NB4 (cell line): ENCODE data around the gene TSPO.

Experiments
- DNase-seq: peaks from one replicate; pipeline ENCODE4 v3.0.0; 2010; ENCODE audit warnings: low read depth
- H3K4me3 ChIP-seq: one replicate; pipeline ENCODE4 v1.5.1; 2011; ENCODE audit warnings: mild to moderate bottlenecking, low read depth, low read length, moderate library complexity
- MAX ChIP-seq: IDR thresholded peaks from 2 replicates; pipeline ENCODE4 v1.6.1; 2011; ENCODE audit warnings: low read depth, low read length
- MYC ChIP-seq: IDR thresholded peaks from 2 replicates; pipeline ENCODE4 v1.6.1; 2011; ENCODE audit warnings: low read depth, low read length
- POLR2A ChIP-seq: IDR thresholded peaks from 2 replicates; pipeline ENCODE4 v1.6.1; 2011; ENCODE audit warnings: mild to moderate bottlenecking; ENCODE audit not compliant: insufficient read length; ENCODE audit errors: extremely low read depth
- TF ChIP-seq, protein P1 (sequence below): IDR thresholded peaks from one replicate; pipeline ENCODE4 v1.5.1; 2012; ENCODE audit warnings: low read depth, low read length

TSPO gene

GRCh38 chr22:43174941-43175531 lies 23.7 kb downstream of the TSPO start:
- TF ChIP-seq MAX (no peak), POLR2A (no peak), MYC (no peak)
- TF ChIP-seq, protein P1, sequence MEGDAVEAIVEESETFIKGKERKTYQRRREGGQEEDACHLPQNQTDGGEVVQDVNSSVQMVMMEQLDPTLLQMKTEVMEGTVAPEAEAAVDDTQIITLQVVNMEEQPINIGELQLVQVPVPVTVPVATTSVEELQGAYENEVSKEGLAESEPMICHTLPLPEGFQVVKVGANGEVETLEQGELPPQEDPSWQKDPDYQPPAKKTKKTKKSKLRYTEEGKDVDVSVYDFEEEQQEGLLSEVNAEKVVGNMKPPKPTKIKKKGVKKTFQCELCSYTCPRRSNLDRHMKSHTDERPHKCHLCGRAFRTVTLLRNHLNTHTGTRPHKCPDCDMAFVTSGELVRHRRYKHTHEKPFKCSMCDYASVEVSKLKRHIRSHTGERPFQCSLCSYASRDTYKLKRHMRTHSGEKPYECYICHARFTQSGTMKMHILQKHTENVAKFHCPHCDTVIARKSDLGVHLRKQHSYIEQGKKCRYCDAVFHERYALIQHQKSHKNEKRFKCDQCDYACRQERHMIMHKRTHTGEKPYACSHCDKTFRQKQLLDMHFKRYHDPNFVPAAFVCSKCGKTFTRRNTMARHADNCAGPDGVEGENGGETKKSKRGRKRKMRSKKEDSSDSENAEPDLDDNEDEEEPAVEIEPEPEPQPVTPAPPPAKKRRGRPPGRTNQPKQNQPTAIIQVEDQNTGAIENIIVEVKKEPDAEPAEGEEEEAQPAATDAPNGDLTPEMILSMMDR, result no peak
- no peak for DNase-seq
- no peak overlapping the region for H3K4me3 ChIP-seq

DNA sequence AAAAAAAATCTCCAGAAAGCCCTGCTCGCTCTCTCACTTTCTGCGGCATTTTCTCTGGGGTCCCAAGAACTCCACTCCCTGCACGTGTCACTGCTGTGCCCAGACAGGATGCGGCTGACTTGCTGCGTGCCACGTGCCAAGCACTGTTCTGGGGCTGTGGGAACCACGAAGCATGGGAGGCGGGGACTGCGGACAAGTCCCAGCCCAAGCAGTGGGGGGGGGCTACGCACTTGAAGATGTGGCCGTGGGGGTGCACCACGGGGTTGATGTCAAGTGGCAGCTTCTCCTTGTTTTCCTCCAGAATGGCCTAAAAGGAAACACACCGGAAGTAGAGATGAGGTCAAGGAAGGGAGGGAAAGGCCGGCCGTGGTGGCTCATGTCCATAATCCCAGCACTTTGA lies 24.7 kb downstream of the TSPO start:
- no peak for DNase-seq
- H3K4me3 ChIP-seq, result no peak overlapping the region
- TF ChIP-seq, protein P1, result no peak
- no peak for TF ChIP-seq MYC
- no peak for TF ChIP-seq MAX
- TF ChIP-seq POLR2A, result no peak

GRCh38 chr22:43177479-43177878 lies 26.1 kb downstream of the TSPO start:
- H3K4me3 ChIP-seq, result no peak overlapping the region
- no peak for TF ChIP-seq MAX
- TF ChIP-seq POLR2A, result no peak
- TF ChIP-seq, protein P1, result no peak
- no peak for TF ChIP-seq MYC

GRCh38 chr22:43179146-43179910 lies 28.0 kb downstream of the TSPO start:
- DNase-seq, result no peak
- no peak for TF ChIP-seq MAX
- TF ChIP-seq POLR2A, result no peak
- TF ChIP-seq, protein P1, result no peak
- no peak for TF ChIP-seq MYC
- H3K4me3 ChIP-seq, result no peak overlapping the region

More at GRCh38 chr22:43177479-43177878, 26.1 kb downstream of the TSPO start:
- no peak for DNase-seq

GRCh38 chr22:43179911-43180195 lies 28.5 kb downstream of the TSPO start:
- TF ChIP-seq POLR2A (no peak), MAX (no peak), MYC (no peak)
- no peak for DNase-seq
- H3K4me3 ChIP-seq, result no peak overlapping the region

DNA sequence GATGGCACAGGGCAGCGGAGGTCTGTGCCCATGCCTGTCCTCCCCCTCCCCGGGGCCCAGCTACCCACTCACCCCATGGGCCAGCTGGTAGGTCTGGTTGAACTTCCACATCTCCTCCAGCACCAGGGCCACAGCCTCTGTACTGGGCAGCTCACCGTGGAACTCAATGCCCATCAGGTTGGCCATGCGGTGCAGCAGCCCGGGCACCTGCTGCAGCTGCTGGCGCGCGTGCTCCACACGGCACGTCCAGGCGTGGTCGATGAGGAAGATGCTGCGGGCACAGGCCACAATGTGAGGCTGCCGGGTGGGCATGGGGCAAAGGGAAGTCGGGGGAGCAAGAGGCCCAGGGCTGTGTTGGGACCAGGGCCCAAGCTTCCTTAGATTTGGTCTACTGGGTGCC lies 29.3 kb downstream of the TSPO start:
- no peak overlapping the region for H3K4me3 ChIP-seq
- no peak for DNase-seq
- TF ChIP-seq MAX (no peak), POLR2A (no peak), MYC (no peak)
- TF ChIP-seq, protein P1, result no peak
